Liver (tissue), 3 donors: ENCODE measurements around the gene KCNIP4.

Experiments
- CTCF ChIP-seq: fragments of 150-350 bp; IDR thresholded peaks from 2 replicates; pipeline ENCODE4 v1.5.1; 2017; ENCODE audit warnings: improper control_type of control experiment, low read depth, low read length; ENCODE audit not compliant: missing input control
- EGR1 ChIP-seq, 2 donors: IDR thresholded peaks; 2 replicates each; pipeline ENCODE4 v1.6.1; 2016 to 2018; ENCODE audit warnings: antibody characterized with exemption in 2 of 2, low read depth in 2 of 2
- MAX ChIP-seq: IDR thresholded peaks from 2 replicates; pipeline ENCODE4 v1.6.1; 2016; ENCODE audit warnings: antibody characterized with exemption
- RAD21 ChIP-seq, 2 donors: IDR thresholded peaks; 2 replicates each; pipeline ENCODE4 v1.6.1; 2016; ENCODE audit warnings: antibody characterized with exemption in 2 of 2, mild to moderate bottlenecking in 2 of 2
- REST ChIP-seq: IDR thresholded peaks from 2 replicates; pipeline ENCODE4 v1.6.1; 2016; ENCODE audit warnings: antibody characterized with exemption, mild to moderate bottlenecking
- YY1 ChIP-seq: IDR thresholded peaks from 2 replicates; pipeline ENCODE4 v1.6.1; 2016; ENCODE audit warnings: antibody characterized with exemption, mild to moderate bottlenecking
- donor health status: healthy.
- donor health status: healthy.

- TF ChIP-seq YY1 (no peak), CTCF (no peak), REST (no peak), RAD21 (IDR thresholded peaks at IDR 0.05) (peak in 1 of 2 donors; percentile 19), EGR1 (IDR thresholded peaks at IDR 0.05; ENCODE audit: low read depth in 2 of 2) (no peak), MAX (no peak)
These were observed 441.1 kb downstream of the KCNIP4 start for GRCh38 chr4:21507439-21507838.
